Activated T-cell treated with anti-CD3 and anti-CD28 coated beads, Interleukin-2, amount 50 U/mL, for 4 hours (primary cell): ENCODE data around the gene IL12RB1. TPM values are rescaled to one million over a fixed set of nuclear protein-coding genes. Genes with fewer than 3 reads are reported as not detected.
"Not testable (repeated sequence)": the region's sequence is repeated elsewhere in the genome, so short reads cannot be mapped to it uniquely, and the experiment has no call there.

Experiments used
- ATAC-seq, 2 donors: fragments of 200-7000 bp; cut with Tn5 transposase; one replicate each; pipeline ENCODE4 v1.10.0; 2021
- DNase-seq: peaks from one replicate; pipeline ENCODE4 v3.0.0-alpha.2; 2020
- H3K27me3 Mint-ChIP-seq: one replicate; pipeline ENCODE4 v1.8.0; 2021; ENCODE audit warnings: low read depth, mixed read lengths
- H3K36me3 Mint-ChIP-seq: one replicate; pipeline ENCODE4 v1.8.0; 2022; ENCODE audit warnings: mixed read lengths; ENCODE audit not compliant: insufficient read depth
- H3K4me1 Mint-ChIP-seq: one replicate; pipeline ENCODE4 v1.8.0; 2021; ENCODE audit warnings: low read depth, mixed read lengths
- H3K4me3 Mint-ChIP-seq: one replicate; pipeline ENCODE4 v1.8.0; 2021; ENCODE audit warnings: mild to moderate bottlenecking, moderate library complexity, mixed read lengths
- H3K9me3 Mint-ChIP-seq: one replicate; pipeline ENCODE4 v1.8.0; 2021; ENCODE audit warnings: mixed read lengths
- total RNA-seq, 3 donors: library from RNA; stranded (reverse); gene quantifications; one replicate each; pipeline ENCODE4 v1.2.1, GENCODE V29; 2021

IL12RB1 gene
- total RNA-seq, 3 donors from 2014 or later, result 10.4 to 16.1 (median 14.8) TPM

DNA sequence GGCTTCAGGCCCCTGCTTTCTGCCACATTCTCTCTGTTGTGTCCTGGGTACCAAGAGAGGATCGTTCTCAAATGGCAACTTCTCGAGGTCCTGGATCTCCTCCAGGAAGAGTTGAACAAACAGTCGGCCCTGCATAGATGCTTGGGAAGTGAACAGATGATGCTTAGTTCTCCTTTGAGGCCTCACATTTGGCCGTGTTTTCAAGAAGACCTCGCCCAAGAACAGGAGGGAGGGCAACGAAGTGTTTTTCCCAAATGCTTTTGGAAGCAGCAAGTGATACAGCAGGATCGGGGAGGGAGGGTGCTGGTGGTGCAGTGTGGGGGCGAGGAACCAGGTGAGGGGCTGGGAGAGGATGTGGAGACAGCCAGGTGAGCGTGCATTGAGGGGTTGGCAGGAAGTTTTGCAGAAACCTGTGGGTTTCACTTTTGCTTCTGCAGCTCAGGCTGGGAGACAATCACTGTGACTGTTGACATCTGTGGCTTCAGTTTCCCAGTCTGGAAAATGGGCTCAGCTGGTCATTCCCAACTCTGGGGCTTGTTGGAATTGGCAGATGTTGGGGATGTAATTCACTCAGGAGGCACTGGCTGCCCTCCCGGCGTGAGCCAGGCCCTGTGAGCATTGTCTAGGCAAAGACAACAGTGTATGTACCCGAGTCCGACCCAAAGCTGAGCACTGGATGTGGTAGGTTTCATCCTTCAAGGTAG lies 32.4 kb upstream of the IL12RB1 start:
- Mint-ChIP-seq H3K4me3 (peak overlapping the region; percentile 82), H3K36me3 (peaks cover 7% of the 10 kb centered on the region), H3K9me3 (no peaks in the 10 kb centered on the region), H3K27me3 (no peaks in the 10 kb centered on the region), H3K4me1 (peaks cover 32% of the 10 kb centered on the region)
- peak; percentile 39 to 46 for ATAC-seq
- DNase-seq, result peak; percentile 46

- DNase-seq (no peak), ATAC-seq (no peak)
- Mint-ChIP-seq H3K4me3 (peak overlapping the region; percentile 82), H3K36me3 (peaks cover 3% of the 10 kb centered on the region), H3K9me3 (no peaks in the 10 kb centered on the region), H3K27me3 (no peaks in the 10 kb centered on the region), H3K4me1 (peaks cover 32% of the 10 kb centered on the region)
Measured at GRCh38 chr19:18118420-18119012, 31.8 kb upstream of the IL12RB1 start.

GRCh38 chr19:18117692-18118378 lies 31.1 kb upstream of the IL12RB1 start:
- Mint-ChIP-seq H3K4me1 (peaks cover 32% of the 10 kb centered on the region), H3K9me3 (no peaks in the 10 kb centered on the region), H3K4me3 (peak overlapping the region; percentile 82), H3K36me3 (no peaks in the 10 kb centered on the region), H3K27me3 (no peaks in the 10 kb centered on the region)
- ATAC-seq, result peak; percentile 85 to 88
- DNase-seq, result peak; percentile 95

- Mint-ChIP-seq H3K27me3 (no peaks in the 10 kb centered on the region), H3K4me3 (peak overlapping the region; percentile 78), H3K4me1 (peaks cover 36% of the 10 kb centered on the region), H3K36me3 (no peaks in the 10 kb centered on the region), H3K9me3 (no peaks in the 10 kb centered on the region)
- DNase-seq (no peak), ATAC-seq (no peak)
Measured at GRCh38 chr19:18117364-18117691, 30.6 kb upstream of the IL12RB1 start.

- DNase-seq, result no peak
- Mint-ChIP-seq H3K36me3 (no peaks in the 10 kb centered on the region), H3K9me3 (no peaks in the 10 kb centered on the region), H3K4me1 (peaks cover 27% of the 10 kb centered on the region), H3K4me3 (no peak overlapping the region), H3K27me3 (no peaks in the 10 kb centered on the region)
- ATAC-seq, result no peak
Measured at GRCh38 chr19:18114483-18114882, 27.7 kb upstream of the IL12RB1 start.

GRCh38 chr19:18113827-18114226 lies 27.1 kb upstream of the IL12RB1 start:
- ATAC-seq (no peak), DNase-seq (no peak)
- Mint-ChIP-seq H3K4me3 (no peak overlapping the region), H3K36me3 (no peaks in the 10 kb centered on the region), H3K4me1 (peaks cover 26% of the 10 kb centered on the region), H3K27me3 (no peaks in the 10 kb centered on the region), H3K9me3 (no peaks in the 10 kb centered on the region)

DNA sequence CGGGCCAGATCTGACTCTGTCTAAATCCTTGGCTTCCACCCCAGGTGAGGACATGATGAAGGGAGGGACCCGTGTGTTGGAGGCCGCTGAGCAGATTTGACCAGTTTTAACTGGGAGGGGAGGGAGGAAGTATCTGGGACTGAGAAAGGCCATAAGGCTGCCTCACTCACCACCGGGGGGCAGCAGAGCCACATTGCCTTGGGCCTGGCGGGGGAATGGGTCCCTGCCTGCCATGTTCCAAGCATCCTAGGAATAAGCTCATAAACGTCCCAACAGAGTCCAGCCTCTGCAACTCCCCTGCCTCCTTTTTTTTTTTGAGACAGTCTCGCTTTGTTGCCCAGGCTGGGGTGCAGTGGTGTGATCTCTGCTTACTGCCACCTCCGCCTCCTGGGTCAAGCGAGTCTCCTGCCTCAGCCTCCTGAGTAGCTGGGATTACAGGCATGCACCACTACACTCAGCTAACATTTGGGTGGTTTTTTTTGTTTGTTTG lies 26.3 kb upstream of the IL12RB1 start:
- Mint-ChIP-seq H3K4me1 (peaks cover 23% of the 10 kb centered on the region), H3K9me3 (no peaks in the 10 kb centered on the region), H3K27me3 (no peaks in the 10 kb centered on the region), H3K4me3 (no peak overlapping the region), H3K36me3 (no peaks in the 10 kb centered on the region)
- ATAC-seq (peak; percentile 34 to 41), DNase-seq (peak; percentile 79)

DNA sequence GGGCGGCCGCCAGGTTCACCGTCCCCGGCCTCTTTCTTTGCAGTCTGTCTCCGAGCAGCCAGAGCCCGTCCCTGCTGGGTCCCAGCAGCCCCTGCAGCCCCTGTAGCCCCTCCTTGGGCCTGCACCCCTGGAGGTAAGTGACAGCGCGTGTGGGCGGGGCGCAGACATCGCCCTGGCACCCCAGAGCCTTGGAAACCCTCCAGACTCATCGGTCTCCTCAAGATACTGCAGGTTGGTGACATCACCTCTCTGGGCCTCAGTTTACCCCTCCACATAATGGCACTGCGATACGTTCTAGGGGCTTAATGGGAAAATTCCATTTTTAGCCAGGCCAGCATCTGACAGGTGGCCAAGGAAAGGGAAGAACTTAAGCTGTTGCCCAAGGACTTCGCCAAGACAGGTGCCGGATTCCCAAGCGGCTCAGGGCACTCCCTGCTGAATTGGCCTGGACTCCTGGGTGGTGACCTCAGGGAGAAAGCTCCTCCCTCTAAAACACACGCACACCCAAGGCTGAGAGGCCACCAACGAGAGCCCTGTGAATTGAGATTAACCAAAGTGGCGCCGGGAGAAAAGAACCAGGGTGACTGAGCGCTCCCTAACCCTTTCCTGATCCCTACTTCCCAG lies 24.0 kb upstream of the IL12RB1 start:
- peak overlapping the region; percentile 76 for H3K4me3 Mint-ChIP-seq
- ATAC-seq (no peak), DNase-seq (no peak)
- H3K27me3 Mint-ChIP-seq, result no peaks in the 10 kb centered on the region
- no peaks in the 10 kb centered on the region for H3K36me3 Mint-ChIP-seq
- H3K4me1 Mint-ChIP-seq, result peaks cover 18% of the 10 kb centered on the region
- no peaks in the 10 kb centered on the region for H3K9me3 Mint-ChIP-seq

DNA sequence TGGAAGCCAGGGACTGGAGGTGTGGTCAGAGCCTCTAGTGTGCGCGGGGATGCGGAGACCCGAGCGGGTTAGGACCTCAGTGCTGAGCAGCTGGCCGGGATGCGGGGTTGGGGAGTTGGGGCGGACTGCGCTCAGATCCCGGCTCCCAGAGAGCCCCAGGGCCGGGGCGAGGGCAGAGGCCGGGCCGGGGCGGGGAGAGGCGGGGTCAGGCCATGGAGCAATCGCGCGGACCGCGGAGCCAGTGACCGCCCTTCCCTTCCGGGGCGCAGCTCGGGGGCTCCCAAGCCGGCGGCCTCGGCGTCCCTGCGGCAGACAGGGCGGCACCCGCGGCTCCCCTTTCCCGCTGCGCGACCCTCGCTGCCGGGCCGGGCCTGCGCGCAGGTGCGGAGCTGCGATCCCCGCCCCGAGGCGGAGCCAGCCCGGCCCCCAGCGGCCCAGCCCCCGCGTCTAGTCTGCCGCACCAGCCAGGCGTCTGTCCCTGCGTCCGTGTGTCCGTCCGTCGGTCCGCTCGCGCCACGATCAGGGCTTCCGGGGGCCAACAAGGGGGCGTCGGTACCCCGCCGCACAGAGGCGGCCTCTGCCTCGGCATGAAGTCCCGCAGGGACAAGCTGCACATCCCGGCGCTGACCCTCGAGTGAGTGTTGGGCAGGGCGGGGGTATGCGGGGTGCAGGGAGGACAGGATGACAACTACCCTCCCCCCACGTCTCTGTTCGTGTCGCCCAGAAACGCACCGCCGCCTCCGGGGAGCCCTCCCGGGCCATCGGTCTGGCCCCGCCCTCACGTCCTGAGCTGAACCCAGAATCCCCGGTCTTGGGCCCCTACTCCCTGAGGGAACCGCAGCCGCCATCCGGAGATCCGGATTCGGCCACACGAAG lies 23.2 kb upstream of the IL12RB1 start:
- Mint-ChIP-seq H3K36me3 (no peaks in the 10 kb centered on the region), H3K27me3 (no peaks in the 10 kb centered on the region), H3K4me1 (peaks cover 18% of the 10 kb centered on the region), H3K4me3 (peak overlapping the region; percentile 76), H3K9me3 (no peaks in the 10 kb centered on the region)
- DNase-seq, result peak; percentile 49
- peak; percentile 89 to 91 for ATAC-seq

- H3K4me3 Mint-ChIP-seq, result peak overlapping the region; percentile 76
- no peaks in the 10 kb centered on the region for H3K27me3 Mint-ChIP-seq
- no peaks in the 10 kb centered on the region for H3K9me3 Mint-ChIP-seq
- peaks cover 24% of the 10 kb centered on the region for H3K4me1 Mint-ChIP-seq
- ATAC-seq, result peak in 1 of 2 donors; percentile 4
- DNase-seq, result no peak
- no peaks in the 10 kb centered on the region for H3K36me3 Mint-ChIP-seq
Measured at GRCh38 chr19:18109341-18109732, 22.6 kb upstream of the IL12RB1 start.

GRCh38 chr19:18108897-18109296 lies 22.2 kb upstream of the IL12RB1 start:
- Mint-ChIP-seq H3K27me3 (no peaks in the 10 kb centered on the region), H3K36me3 (no peaks in the 10 kb centered on the region), H3K9me3 (no peaks in the 10 kb centered on the region)

GRCh38 chr19:18107235-18107634 lies 20.5 kb upstream of the IL12RB1 start:
- no peak for DNase-seq
- Mint-ChIP-seq H3K27me3 (no peaks in the 10 kb centered on the region), H3K36me3 (no peaks in the 10 kb centered on the region), H3K4me1 (peaks cover 23% of the 10 kb centered on the region), H3K4me3 (no peak overlapping the region), H3K9me3 (no peaks in the 10 kb centered on the region)
- no peak for ATAC-seq

More at GRCh38 chr19:18108897-18109296, 22.2 kb upstream of the IL12RB1 start:
- DNase-seq, result no peak
- Mint-ChIP-seq H3K4me1 (peaks cover 25% of the 10 kb centered on the region), H3K4me3 (peak overlapping the region; percentile 76)
- ATAC-seq, result no peak

GRCh38 chr19:18105259-18105658 lies 18.5 kb upstream of the IL12RB1 start:
- not testable (repeated sequence) for DNase-seq, H3K9me3 Mint-ChIP-seq, H3K36me3 Mint-ChIP-seq, H3K27me3 Mint-ChIP-seq, H3K4me3 Mint-ChIP-seq, ATAC-seq
- peaks cover 20% of the 10 kb centered on the region for H3K4me1 Mint-ChIP-seq

DNA sequence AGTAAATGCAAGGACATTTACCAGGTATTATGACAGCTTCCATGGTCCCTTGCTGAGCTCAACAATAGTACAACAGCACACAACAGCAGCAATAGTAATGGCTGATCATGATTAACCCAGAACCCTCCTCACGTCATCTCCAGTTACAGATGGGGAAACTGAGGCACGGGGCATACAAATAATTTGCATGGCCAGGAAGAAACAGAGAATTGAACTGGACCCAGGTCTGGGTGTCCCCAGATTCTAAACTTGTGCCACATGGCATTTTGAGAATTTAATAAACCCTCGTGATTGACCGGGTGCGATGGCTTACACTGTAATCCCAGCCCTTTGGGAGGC lies 18.0 kb upstream of the IL12RB1 start:
- H3K4me1 Mint-ChIP-seq, result peaks cover 21% of the 10 kb centered on the region
- H3K9me3 Mint-ChIP-seq, result no peaks in the 10 kb centered on the region

More for the DNA sequence above, 18.0 kb upstream of the IL12RB1 start:
- Mint-ChIP-seq H3K36me3 (no peaks in the 10 kb centered on the region), H3K4me3 (peak overlapping the region; percentile 74), H3K27me3 (no peaks in the 10 kb centered on the region)
- DNase-seq (no peak), ATAC-seq (no peak)
